Mesodermal cell (in vitro differentiated cells): ENCODE results near the gene PRSS12. TPM values are rescaled to one million over a fixed set of nuclear protein-coding genes. Genes with fewer than 3 reads are reported as not detected.
"Not testable (repeated sequence)": the region's sequence is repeated elsewhere in the genome, so short reads cannot be mapped to it uniquely, and the experiment has no call there.

Experiments used
- H3K27ac ChIP-seq: 2 replicates; pipeline ENCODE4 v1.7.0; 2013; ENCODE audit warnings: mild to moderate bottlenecking, low read depth, low read length, moderate library complexity; ENCODE audit not compliant: severe bottlenecking
- H3K36me3 ChIP-seq: 2 replicates; pipeline ENCODE4 v1.7.1; 2013; ENCODE audit warnings: mild to moderate bottlenecking, low read length, moderate library complexity; ENCODE audit not compliant: control insufficient read depth, insufficient read depth
- H3K4me1 ChIP-seq: one replicate; pipeline ENCODE4 v1.7.1; 2013; ENCODE audit warnings: mild to moderate bottlenecking, low read length; ENCODE audit not compliant: insufficient read depth, control insufficient read depth, poor library complexity, severe bottlenecking
- H3K4me3 ChIP-seq: 2 replicates; pipeline ENCODE4 v1.7.0; 2013; ENCODE audit warnings: low read length, control low read depth, mild to moderate bottlenecking; ENCODE audit not compliant: insufficient read depth, poor library complexity, severe bottlenecking; ENCODE audit errors: extremely low read depth
- H3K9me3 ChIP-seq: 2 replicates; pipeline ENCODE4 v1.7.1; 2013; ENCODE audit warnings: mild to moderate bottlenecking, low read length, moderate library complexity; ENCODE audit not compliant: control insufficient read depth
- WGBS, 2 experiments: methylation state at CpG; one replicate each; pipeline ENCODE4 v1.1.5; 2013; ENCODE audit warnings: missing lambda C conversion rate in 2 of 2; ENCODE audit not compliant: insufficient coverage in 2 of 2; 5-methylcytosine and 5-hydroxymethylcytosine counted together
- polyA plus RNA-seq, 2 experiments: library from polyadenylated mRNA; stranded (reverse); fragments of 50-300 nt; gene quantifications; one replicate each; pipeline ENCODE4 v1.2.3, GENCODE V29; 2013

The PRSS12 gene
- 3.9 TPM for polyA plus RNA-seq (2013, experiment 1 of 2)
- polyA plus RNA-seq (2013, experiment 2 of 2) = 5.1 TPM

GRCh38 chr4:118352843-118353533 lies at the start of gene PRSS12:
PRSS12 (minus strand) TSS chr4:118353003; CDS start chr4:118352720, 283 bp downstream.
- no peak within 1 kb of the TSS for H3K27ac ChIP-seq
- H3K4me3 ChIP-seq = peak within 1 kb of the TSS; percentile 50
- no peaks in the 10 kb centered on the region for H3K9me3 ChIP-seq
- no peaks in the 10 kb centered on the region for H3K4me1 ChIP-seq
- WGBS, 2 experiments = 1 to 4% methylated on average over 39 to 50 of the region's 59 CpGs
- H3K36me3 ChIP-seq = no peaks in the 10 kb centered on the region

GRCh38 chr4:118400356-118400755 lies 47.6 kb upstream of the PRSS12 start:
- no peak overlapping the region for H3K4me3 ChIP-seq
- peaks cover 4% of the 10 kb centered on the region for H3K9me3 ChIP-seq

GRCh38 chr4:118399883-118400282 lies 47.1 kb upstream of the PRSS12 start:
- peaks cover 16% of the 10 kb centered on the region for H3K4me1 ChIP-seq

More at GRCh38 chr4:118400356-118400755, 47.6 kb upstream of the PRSS12 start:
- Histone ChIP-seq H3K27ac (no peak overlapping the region), H3K4me1 (peaks cover 16% of the 10 kb centered on the region), H3K36me3 (no peaks in the 10 kb centered on the region)
- 82 to 89% methylated on average over 3 of the region's 3 CpGs for WGBS, 2 experiments

GRCh38 chr4:118398226-118399090 lies 45.7 kb upstream of the PRSS12 start:
- Histone ChIP-seq H3K4me3 (no peak overlapping the region), H3K9me3 (no peaks in the 10 kb centered on the region), H3K27ac (no peak overlapping the region), H3K4me1 (peaks cover 16% of the 10 kb centered on the region), H3K36me3 (no peaks in the 10 kb centered on the region)
- WGBS, 2 experiments = 100% methylated on average over 1 to 4 of the region's 5 CpGs

More at GRCh38 chr4:118399883-118400282, 47.1 kb upstream of the PRSS12 start:
- not testable (repeated sequence) for H3K27ac ChIP-seq, H3K4me3 ChIP-seq, H3K36me3 ChIP-seq, H3K9me3 ChIP-seq
- 33% methylated on average over 1 of the region's 4 CpGs; no CpG with 5 or more reads in 1 of the 2 experiments for WGBS, 2 experiments

GRCh38 chr4:118397623-118397979 lies 44.8 kb upstream of the PRSS12 start:
- no peaks in the 10 kb centered on the region for H3K36me3 ChIP-seq
- WGBS, 2 experiments = 80 to 100% methylated on average over 1 of the region's 1 CpG
- no peak overlapping the region for H3K4me3 ChIP-seq
- no peak overlapping the region for H3K27ac ChIP-seq
- peaks cover 16% of the 10 kb centered on the region for H3K4me1 ChIP-seq
- no peaks in the 10 kb centered on the region for H3K9me3 ChIP-seq

- H3K27ac ChIP-seq = no peak overlapping the region
- H3K4me1 ChIP-seq = peaks cover 16% of the 10 kb centered on the region
- H3K4me3 ChIP-seq = no peak overlapping the region
- H3K9me3 ChIP-seq = no peaks in the 10 kb centered on the region
- 86 to 87% methylated on average over 3 of the region's 5 CpGs for WGBS, 2 experiments
- no peaks in the 10 kb centered on the region for H3K36me3 ChIP-seq
Observed at GRCh38 chr4:118396881-118397622, 44.2 kb upstream of the PRSS12 start.

GRCh38 chr4:118395057-118395644 lies 42.3 kb upstream of the PRSS12 start:
- H3K36me3 ChIP-seq = no peaks in the 10 kb centered on the region
- no peaks in the 10 kb centered on the region for H3K9me3 ChIP-seq
- H3K27ac ChIP-seq = no peak overlapping the region
- no peak overlapping the region for H3K4me3 ChIP-seq
- peaks cover 8% of the 10 kb centered on the region for H3K4me1 ChIP-seq
- no CpG with 5 or more reads among the region's 3 CpGs for WGBS, 2 experiments

- not testable (repeated sequence) for H3K36me3 ChIP-seq, H3K4me1 ChIP-seq, H3K9me3 ChIP-seq, H3K4me3 ChIP-seq, H3K27ac ChIP-seq
- 80 to 100% methylated on average over 2 of the region's 5 CpGs for WGBS, 2 experiments
Observed at GRCh38 chr4:118392509-118392908, 39.7 kb upstream of the PRSS12 start.

- Histone ChIP-seq H3K9me3 (no peaks in the 10 kb centered on the region), H3K4me1 (no peaks in the 10 kb centered on the region), H3K4me3 (no peak overlapping the region), H3K27ac (no peak overlapping the region), H3K36me3 (no peaks in the 10 kb centered on the region)
- WGBS, 2 experiments = 100% methylated on average over 1 of the region's 2 CpGs; no CpG with 5 or more reads in 1 of the 2 experiments
Observed at GRCh38 chr4:118390121-118390520, 37.3 kb upstream of the PRSS12 start.

GRCh38 chr4:118389721-118390120 lies 36.9 kb upstream of the PRSS12 start:
- WGBS, 2 experiments = 86 to 90% methylated on average over 2 to 3 of the region's 6 CpGs
- H3K4me3 ChIP-seq = no peak overlapping the region
- no peaks in the 10 kb centered on the region for H3K9me3 ChIP-seq
- H3K4me1 ChIP-seq = no peaks in the 10 kb centered on the region
- no peaks in the 10 kb centered on the region for H3K36me3 ChIP-seq
- no peak overlapping the region for H3K27ac ChIP-seq
